OCI-LY7 (cell line): ENCODE measurements around the gene SMOC2. TPM values are rescaled to one million over a fixed set of nuclear protein-coding genes. Genes with fewer than 3 reads are reported as not detected.

ENCODE experiments used
- BruUV-seq: library from RNA; stranded (reverse); fragments of 400-500 nt; replicated peaks from 2 replicates; lab custom pipeline; 2021; lab: Mats Ljungman, UMichigan
- CTCF ChIA-PET: fragments of 300-600 bp; sonication (Branson Sonifier 250); formaldehyde crosslinking; loops from one replicate; lab custom pipeline; 2022; ENCODE audit warnings: antibody characterized with exemption; ENCODE audit not compliant: unreplicated experiment; lab: Charles Lee
- POLR2A ChIA-PET: fragments of 300-600 bp; sonication (Branson Sonifier 250); formaldehyde crosslinking; loops from one replicate; lab custom pipeline; 2022; ENCODE audit warnings: antibody characterized with exemption; lab: Charles Lee
- DNase-seq: peaks from one replicate; pipeline ENCODE4 v3.0.0-alpha.2; 2015; ENCODE audit warnings: low spot score
- H2AFZ ChIP-seq: fragments of 200-600 bp; sonication (generic), shearing (Covaris generic); 2 replicates; pipeline ENCODE4 v1.6.1; 2014; ENCODE audit warnings: mild to moderate bottlenecking, antibody characterized with exemption, low read length, moderate library complexity
- H3K27ac ChIP-seq: fragments of 200-600 bp; sonication (generic); 2 replicates; pipeline ENCODE4 v1.5.1; 2014; ENCODE audit warnings: mixed run types, low read depth, mild to moderate bottlenecking, moderate library complexity, low read length, inconsistent platforms; ENCODE audit not compliant: poor library complexity, severe bottlenecking
- H3K36me3 ChIP-seq: fragments of 200-600 bp; sonication (generic); 2 replicates; pipeline ENCODE4 v1.6.1; 2014; ENCODE audit warnings: mild to moderate bottlenecking, antibody characterized with exemption, low read length, moderate library complexity, mixed read lengths; ENCODE audit not compliant: insufficient read depth
- H3K4me1 ChIP-seq: fragments of 200-600 bp; sonication (generic); 2 replicates; pipeline ENCODE4 v1.5.1; 2014; ENCODE audit warnings: mild to moderate bottlenecking, low read length; ENCODE audit not compliant: insufficient read depth, poor library complexity, severe bottlenecking
- H3K4me2 ChIP-seq: fragments of 200-600 bp; sonication (generic); 2 replicates; pipeline ENCODE4 v1.6.1; 2014; ENCODE audit warnings: mild to moderate bottlenecking, low read length
- H3K4me3 ChIP-seq: fragments of 200-600 bp; sonication (generic); 2 replicates; pipeline ENCODE4 v1.5.1; 2014; ENCODE audit warnings: mild to moderate bottlenecking, low read depth, low read length; ENCODE audit not compliant: poor library complexity, severe bottlenecking
- H3K79me2 ChIP-seq: fragments of 200-600 bp; sonication (generic); 2 replicates; pipeline ENCODE4 v1.6.1; 2016; ENCODE audit warnings: low read depth, mild to moderate bottlenecking, low read length, moderate library complexity, mixed read lengths; ENCODE audit not compliant: insufficient read depth
- H3K9me2 ChIP-seq: fragments of 200-600 bp; sonication (generic); 2 replicates; pipeline ENCODE4 v1.6.1; 2016; ENCODE audit warnings: mild to moderate bottlenecking, low read length, mixed read lengths; ENCODE audit not compliant: insufficient read depth
- H3K9me3 ChIP-seq: fragments of 200-600 bp; sonication (generic); 2 replicates; pipeline ENCODE4 v1.6.1; 2014; ENCODE audit warnings: mild to moderate bottlenecking, mixed run types, low read length, mixed read lengths
- H4K20me1 ChIP-seq: fragments of 200-600 bp; sonication (generic); 2 replicates; pipeline ENCODE4 v1.6.1; 2014; ENCODE audit warnings: mild to moderate bottlenecking, antibody characterized with exemption, low read length, moderate library complexity, mixed read lengths; ENCODE audit not compliant: insufficient read depth
- EZH2phosphoT487 ChIP-seq: fragments of 200-600 bp; sonication (generic); IDR thresholded peaks from 2 replicates; pipeline ENCODE4 v1.6.1; 2018; ENCODE audit warnings: low read depth, borderline replicate concordance, mild to moderate bottlenecking, mixed run types, antibody characterized with exemption, low read length, moderate library complexity, mixed read lengths
- intact Hi-C: fragments of 100-400 bp; cut with micrococcal nuclease; formaldehyde crosslinking; loops from one replicate; pipeline ENCODE4 v1.10.0; 2022; ENCODE audit not compliant: unreplicated experiment
- total RNA-seq, 2 experiments: library from RNA; depleted of rRNA in 1 of 2; stranded (reverse); fragments of >200 nt in 1 of 2; shearing (Covaris generic) in 1 of 2; gene quantifications; 2 replicates each; pipeline ENCODE4 v1.2.3, GENCODE V29; 2014 to 2022
- TF ChIP-seq, protein P1 (sequence below): fragments of 200-600 bp; sonication (generic); conservative IDR thresholded peaks from 2 replicates; pipeline ENCODE4 v1.5.1; 2014; ENCODE audit warnings: mild to moderate bottlenecking, antibody characterized with exemption, low read length, moderate library complexity, mixed read lengths

Gene SMOC2
- total RNA-seq, 2 experiments from 2014 or later: not detected

DNA sequence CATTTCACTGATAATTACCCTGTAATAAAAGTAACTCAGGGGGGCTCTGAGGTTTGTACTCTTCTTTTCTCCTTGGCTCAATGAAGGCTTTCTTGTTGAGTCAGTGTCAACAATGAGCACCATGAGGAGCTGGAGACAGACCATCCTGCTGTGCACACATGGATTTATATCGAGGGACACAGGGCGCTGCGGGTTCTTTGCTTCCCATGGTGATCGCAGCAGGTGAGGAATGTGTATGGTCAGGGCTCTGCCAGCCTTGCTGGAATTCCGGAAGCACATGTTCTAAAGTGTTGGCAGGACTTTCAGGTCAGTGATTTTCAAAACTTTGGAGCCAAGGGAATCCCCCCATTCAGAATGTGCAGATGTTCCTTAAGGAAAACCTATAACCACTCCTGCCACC lies 27.1 kb downstream of the SMOC2 start:
- Histone ChIP-seq H3K4me1 (no peaks in the 10 kb centered on the region), H3K9me2 (no peaks in the 10 kb centered on the region), H2AFZ (no peak overlapping the region), H3K4me3 (no peak overlapping the region), H3K9me3 (no peaks in the 10 kb centered on the region), H3K79me2 (no peaks in the 10 kb centered on the region), H3K36me3 (no peaks in the 10 kb centered on the region), H4K20me1 (no peaks in the 10 kb centered on the region), H3K27ac (no peak overlapping the region), H3K4me2 (no peak overlapping the region)
- POLR2A ChIA-PET: no interaction called here
- BruUV-seq: no TSS peak
- TF ChIP-seq, protein P1, sequence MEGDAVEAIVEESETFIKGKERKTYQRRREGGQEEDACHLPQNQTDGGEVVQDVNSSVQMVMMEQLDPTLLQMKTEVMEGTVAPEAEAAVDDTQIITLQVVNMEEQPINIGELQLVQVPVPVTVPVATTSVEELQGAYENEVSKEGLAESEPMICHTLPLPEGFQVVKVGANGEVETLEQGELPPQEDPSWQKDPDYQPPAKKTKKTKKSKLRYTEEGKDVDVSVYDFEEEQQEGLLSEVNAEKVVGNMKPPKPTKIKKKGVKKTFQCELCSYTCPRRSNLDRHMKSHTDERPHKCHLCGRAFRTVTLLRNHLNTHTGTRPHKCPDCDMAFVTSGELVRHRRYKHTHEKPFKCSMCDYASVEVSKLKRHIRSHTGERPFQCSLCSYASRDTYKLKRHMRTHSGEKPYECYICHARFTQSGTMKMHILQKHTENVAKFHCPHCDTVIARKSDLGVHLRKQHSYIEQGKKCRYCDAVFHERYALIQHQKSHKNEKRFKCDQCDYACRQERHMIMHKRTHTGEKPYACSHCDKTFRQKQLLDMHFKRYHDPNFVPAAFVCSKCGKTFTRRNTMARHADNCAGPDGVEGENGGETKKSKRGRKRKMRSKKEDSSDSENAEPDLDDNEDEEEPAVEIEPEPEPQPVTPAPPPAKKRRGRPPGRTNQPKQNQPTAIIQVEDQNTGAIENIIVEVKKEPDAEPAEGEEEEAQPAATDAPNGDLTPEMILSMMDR: no peak
- TF ChIP-seq EZH2phosphoT487: no peak
- intact Hi-C loops: no loop called here
- no peak for DNase-seq
- CTCF ChIA-PET: no interaction called here

DNA sequence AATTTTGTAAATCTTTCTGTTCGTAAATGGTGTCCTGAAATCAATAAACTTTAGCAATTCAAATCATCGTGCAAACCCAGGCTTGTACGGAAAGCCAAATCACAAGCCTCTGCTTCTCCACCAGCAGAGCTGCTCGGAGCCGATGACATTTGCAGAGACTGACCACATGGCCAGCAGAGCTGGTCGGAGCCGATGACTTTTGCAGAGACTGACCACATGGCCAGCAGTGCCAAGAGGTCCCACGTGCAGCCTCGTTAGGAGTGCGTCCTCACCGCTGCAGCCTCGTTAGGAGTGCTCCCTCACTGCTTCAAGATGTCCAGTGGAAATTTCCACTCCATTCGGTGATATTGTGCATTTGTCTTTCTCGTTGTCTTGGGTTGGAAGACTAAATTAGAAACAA lies 28.5 kb downstream of the SMOC2 start:
- ChIA-PET CTCF (no interaction called here), POLR2A (no interaction called here)
- Histone ChIP-seq H2AFZ (no peak overlapping the region), H3K36me3 (no peaks in the 10 kb centered on the region), H3K4me3 (no peak overlapping the region), H3K4me1 (no peaks in the 10 kb centered on the region), H3K4me2 (no peak overlapping the region), H4K20me1 (no peaks in the 10 kb centered on the region), H3K9me2 (no peaks in the 10 kb centered on the region), H3K79me2 (no peaks in the 10 kb centered on the region), H3K9me3 (no peaks in the 10 kb centered on the region), H3K27ac (no peak overlapping the region)
- intact Hi-C loops: no loop called here
- TF ChIP-seq, protein P1: no peak
- TF ChIP-seq EZH2phosphoT487: no peak
- BruUV-seq: no TSS peak
- DNase-seq: no peak

DNA sequence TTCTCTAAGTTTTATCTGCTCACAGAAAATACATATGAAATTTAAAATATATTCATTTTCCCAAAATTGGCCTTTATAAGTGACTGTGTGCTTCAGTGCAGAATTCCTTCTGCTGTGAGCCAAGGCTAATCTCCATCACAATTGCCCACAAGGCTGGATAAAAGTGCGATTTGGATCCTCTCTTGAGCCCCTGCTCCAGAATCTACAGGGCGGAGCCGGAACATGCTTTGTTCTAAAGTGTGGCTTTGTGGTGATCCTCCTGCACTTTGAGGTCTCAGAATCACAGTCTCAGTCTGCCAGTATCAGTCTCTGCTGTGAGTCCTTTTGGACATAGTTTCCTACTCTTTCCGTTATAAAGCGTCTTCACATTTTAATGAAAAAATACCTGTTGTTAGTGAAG lies 28.9 kb downstream of the SMOC2 start:
- no peak overlapping the region for H2AFZ ChIP-seq
- no peaks in the 10 kb centered on the region for H4K20me1 ChIP-seq
- H3K79me2 ChIP-seq: no peaks in the 10 kb centered on the region
- H3K36me3 ChIP-seq: no peaks in the 10 kb centered on the region
- H3K4me3 ChIP-seq: no peak overlapping the region
- ChIA-PET CTCF (no interaction called here), POLR2A (no interaction called here)
- TF ChIP-seq EZH2phosphoT487: no peak
- TF ChIP-seq, protein P1: no peak
- H3K4me2 ChIP-seq: no peak overlapping the region
- BruUV-seq: no TSS peak
- H3K4me1 ChIP-seq: no peaks in the 10 kb centered on the region
- H3K9me2 ChIP-seq: no peaks in the 10 kb centered on the region
- H3K9me3 ChIP-seq: no peaks in the 10 kb centered on the region
- intact Hi-C loops: no loop called here
- no peak overlapping the region for H3K27ac ChIP-seq
- DNase-seq: no peak
